NCI-H1930 (cell line): ENCODE results near the gene TMEM121B.

Source experiments
- DNase-seq, 2 experiments: peaks; one replicate each; lab custom pipeline; 2025; lab: John Stamatoyannopoulos, UW

Gene TMEM121B

DNA sequence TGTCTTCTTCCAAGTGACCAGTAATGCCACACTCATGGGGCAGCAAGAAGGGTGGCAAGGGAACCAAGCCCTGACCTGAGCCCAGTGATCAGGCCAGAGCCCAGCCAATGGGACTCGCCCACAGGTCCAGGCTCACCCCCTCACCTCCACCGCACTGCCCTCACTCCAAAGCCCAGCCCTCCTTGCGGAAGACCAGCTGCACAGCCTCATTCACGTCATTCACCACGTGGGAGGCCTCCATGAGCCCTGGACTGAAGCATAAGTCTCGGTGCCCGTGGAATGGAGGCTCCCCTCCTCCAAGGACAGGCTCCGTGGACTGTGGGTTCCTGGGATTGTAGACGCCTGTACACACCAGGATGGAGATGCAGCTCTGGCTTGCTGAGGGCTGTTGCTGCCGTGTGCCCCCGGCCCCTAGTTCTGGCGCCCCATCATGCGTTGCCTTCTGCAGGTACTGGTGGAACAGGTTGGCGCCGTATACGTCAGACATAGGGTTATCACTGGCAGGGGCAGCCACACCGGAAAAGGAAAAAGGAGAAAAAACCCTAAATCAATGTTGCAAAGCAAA is 16.8 kb upstream of the TMEM121B start:
- no peak for DNase-seq

DNA sequence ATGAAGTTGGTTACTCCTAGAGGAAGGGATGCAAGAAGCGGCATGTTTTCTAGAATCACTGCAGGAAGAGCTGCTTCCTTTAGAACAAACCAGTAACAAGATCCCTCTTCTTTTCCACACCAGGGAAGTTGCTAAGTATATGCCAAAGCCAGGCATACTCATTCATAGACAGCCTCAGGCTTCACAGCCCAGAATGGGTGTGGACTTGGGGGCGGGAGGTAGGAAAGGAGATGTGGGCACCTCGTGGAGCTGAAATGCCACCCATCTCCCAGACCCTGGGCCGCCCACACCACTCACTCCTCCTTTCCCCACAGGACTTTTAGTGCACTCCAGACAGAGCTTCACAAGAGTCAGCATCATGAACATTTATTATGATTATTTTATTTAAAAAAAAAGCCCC is 16.0 kb upstream of the TMEM121B start:
- no peak for DNase-seq

DNA sequence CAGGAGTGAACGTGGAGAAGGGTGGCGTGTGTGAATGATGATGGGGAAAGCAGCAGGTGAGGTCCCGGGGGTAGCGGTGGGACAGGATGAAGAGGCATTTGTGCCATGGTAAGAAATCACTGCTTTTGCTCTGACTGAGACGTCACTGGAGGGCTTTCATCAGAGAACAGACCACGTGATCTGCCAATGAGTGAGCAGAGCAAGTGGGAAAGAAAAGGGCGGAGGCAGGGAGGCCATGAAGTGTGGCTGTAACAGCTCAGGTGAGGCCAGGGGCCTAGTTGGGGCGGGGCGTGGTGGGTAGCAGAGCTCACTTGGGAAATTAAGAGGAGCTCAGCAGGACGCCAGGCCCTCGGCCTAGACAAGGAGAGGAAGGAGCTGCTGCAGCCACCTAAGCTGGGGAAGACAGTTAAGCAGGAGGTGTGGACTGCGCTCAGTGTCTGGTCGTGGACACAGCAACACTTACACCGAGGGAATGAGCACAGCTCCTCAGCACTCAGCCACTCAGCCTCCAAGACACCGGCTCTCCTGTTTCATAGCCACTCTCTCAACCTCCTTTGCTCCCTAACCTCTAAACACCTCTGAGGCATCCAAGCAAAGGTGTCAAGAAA is 14.1 kb upstream of the TMEM121B start:
- no peak for DNase-seq

- DNase-seq, result no peak
These were observed 12.0 kb upstream of the TMEM121B start for GRCh38 chr22:17133137-17133536.

DNA sequence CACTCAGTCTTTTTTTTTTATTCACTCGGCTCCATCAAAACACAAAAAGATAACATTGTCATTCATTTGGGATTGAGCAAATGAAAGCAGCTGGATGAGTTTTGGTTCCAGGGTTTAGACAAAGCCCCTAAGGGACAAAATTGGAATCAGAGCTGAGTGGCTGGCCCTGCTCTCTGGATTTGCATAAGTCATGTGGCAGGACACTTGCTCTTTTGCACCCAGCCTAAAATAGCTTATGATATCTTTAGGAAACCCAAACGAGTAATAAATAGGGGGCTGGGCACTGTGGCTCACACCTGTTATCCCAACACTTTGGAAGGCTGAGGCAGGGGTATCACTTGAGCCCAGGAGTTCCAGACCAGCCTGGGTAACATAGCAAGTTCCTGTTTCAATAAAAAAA is 11.0 kb upstream of the TMEM121B start:
- no peak for DNase-seq

DNA sequence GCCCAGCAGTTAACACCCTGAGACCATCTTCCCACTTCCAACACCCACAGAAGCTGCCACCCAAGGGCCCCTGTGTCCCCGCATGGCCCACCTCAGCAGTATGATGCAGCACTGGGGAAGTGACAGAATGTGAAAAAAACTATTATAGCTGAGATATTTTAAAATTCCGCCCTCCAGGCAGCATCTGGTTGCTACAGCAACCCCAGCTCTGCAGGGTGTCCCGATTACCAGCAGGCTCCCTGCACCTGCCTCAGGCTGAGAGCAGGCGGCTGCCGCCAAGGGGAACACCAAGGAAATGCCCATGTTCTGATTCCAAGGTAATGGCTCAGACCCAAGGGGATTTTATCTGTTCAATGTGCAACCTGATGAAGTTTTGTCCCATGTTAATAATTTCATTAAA is 10.5 kb upstream of the TMEM121B start:
- DNase-seq, result peak in 1 of 2 experiments; percentile 25

DNA sequence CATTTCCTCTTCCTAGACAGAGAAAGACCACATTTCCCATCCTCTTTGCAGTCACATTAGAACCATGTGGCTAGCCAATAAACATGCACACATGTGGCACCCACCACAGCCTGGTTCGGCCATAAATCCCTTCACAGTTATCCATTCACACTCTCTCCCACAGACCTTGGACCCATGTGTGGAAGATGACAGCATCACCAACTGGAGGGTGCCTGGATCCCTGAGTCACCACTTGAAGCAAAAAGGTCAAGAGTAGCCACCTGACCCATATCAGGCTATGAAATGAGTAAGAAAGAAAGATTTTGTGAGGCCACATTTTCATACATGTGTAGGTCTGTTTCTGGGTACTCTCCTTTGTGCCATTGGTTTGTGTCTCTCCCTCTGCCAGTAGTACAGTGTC is 9.0 kb upstream of the TMEM121B start:
- no peak for DNase-seq

DNA sequence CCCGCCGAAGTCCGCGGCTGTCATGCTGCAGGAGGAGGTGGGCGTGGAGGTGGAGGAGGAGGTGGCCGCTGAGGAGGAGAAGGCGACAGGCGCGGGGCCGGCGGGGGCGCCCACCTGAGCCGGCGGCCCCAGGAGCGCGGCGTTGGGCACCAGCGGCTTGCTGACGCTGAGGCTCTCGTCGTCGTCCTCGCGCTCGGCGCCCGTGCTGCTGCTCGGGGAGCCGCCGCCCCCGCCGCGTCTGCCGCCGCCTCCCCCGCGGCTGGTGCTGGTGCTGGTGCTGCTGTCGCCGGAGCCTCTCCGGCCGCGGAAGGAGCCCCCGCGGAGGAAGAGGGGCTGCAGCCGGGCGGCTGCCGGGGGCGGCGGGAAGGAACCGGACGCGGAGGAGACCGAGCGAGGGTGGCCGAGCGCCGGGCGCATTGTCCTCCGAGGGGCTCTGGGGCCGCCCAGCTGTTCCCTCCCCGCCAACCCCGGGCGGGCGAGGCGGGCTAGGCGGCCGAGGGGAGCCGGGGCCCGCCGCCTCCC is 388 bp downstream of the TMEM121B start:
- no peak for DNase-seq

DNA sequence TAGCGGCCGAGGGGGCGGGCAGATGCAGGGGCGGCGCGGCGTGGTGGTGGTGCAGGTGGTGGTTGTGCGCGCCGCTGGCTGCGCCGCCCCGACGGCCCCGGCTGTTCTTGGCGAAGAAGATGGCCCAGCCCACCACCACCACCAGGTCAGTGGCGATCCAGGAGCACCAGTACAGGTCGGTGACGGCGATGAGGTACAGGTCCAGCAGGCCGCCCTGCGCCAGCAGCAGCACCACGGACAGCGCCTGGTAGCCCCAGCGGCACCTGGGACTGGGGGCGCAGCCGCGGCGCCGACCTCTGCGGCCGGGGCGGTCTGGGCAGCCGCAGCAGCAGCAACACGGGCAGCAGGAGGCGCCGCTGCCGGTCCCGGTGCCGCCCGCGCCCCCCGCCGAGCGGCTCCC is 879 bp downstream of the TMEM121B start:
- DNase-seq, result no peak

DNA sequence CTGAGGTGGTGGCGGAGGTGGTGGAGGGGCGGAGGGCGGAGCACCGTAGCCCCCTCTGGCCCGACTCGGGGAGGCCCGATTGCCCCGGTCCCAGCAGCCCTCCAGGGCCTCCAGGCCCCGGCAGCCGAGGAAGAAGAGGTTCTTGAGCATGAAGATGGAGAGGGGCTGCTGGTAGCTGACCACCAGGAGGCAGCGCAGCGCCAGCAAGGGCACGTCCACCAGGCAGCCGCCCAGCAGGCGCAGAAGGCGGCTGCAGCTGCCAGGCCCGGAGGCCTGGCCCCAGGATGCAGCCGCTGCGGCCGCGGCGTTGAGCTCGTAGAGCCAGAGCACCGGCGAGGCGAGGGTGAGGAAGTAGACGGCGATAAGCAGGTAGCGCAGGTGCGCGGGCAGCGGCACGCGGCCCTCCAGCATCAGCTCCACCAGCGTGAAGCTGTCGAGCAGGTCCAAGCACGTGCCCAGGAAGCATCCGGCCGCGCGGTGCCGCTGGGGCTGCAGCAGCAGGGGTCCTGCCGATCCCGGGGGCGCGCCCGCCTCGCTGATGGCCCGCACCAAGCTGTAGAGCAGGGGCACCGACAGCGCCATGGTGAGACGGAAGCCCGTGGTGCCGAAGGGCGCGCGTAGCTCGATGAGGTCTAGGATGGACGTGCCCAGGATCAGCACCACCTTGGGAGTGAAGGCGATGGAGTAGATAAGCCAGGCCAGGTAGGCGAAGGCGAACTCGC is 1.5 kb downstream of the TMEM121B start:
- peak; percentile 26 to 28 for DNase-seq

GRCh38 chr22:17118342-17118741 is 2.8 kb downstream of the TMEM121B start:
- DNase-seq, result no peak

GRCh38 chr22:17117890-17118289 is 3.3 kb downstream of the TMEM121B start:
- no peak for DNase-seq

DNA sequence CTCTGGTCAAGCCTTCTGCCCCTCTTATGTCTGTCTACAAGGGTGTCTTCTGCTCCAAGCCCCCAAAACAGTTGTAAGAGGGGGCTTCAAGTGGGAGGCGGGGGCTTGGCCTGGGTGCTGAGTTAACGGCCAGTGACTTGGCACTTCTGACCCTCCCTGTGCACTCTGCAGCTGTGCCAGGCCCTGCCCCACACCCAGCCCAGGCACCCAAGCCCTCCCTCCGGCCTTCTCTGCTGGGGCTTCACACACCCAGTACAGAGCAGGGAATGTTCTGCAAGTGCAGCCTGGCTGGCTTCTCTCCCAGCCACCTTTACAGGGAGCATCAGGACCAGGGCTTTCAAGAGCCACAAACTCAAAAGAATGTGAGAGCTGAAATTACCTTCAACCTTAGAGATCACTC is 3.8 kb downstream of the TMEM121B start:
- DNase-seq, result no peak

DNA sequence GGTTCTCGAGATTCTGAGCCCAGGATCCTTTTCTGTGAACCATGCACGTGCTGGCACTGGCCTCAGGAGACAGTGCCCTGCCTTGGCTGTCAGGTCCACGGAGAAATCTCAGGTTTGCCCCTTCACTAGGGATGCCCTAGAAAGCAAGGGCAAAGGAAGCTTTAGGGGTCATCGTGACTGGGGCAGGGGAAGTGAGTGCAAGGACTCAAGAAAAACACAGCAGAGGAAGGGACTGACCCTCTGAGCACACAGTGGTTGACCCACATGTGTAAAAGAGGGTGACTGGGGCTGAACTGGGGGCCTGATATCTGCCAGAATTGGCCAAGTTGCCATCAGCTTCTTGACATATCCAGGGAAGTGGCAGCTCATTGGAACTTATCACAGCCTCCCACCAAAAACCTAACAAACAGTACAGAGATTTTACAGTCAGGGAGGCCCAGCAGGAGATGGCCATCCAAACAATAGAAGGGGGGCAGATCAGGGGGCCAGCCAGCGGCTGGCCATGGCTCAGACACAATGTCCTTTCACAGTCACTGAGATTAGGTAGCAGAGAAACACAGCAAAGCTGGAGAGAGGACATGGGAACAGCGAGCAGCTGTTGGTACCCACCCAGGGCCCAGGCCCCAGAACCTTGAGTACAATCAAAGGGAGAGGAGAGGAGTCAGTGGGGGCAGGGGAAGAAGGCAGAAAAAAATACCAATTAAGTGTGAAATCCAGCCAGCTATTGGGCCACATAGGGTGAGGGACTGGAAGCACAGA is 4.4 kb downstream of the TMEM121B start:
- DNase-seq, result no peak

- no peak for DNase-seq
These were observed 5.1 kb downstream of the TMEM121B start for GRCh38 chr22:17115945-17116565.

DNA sequence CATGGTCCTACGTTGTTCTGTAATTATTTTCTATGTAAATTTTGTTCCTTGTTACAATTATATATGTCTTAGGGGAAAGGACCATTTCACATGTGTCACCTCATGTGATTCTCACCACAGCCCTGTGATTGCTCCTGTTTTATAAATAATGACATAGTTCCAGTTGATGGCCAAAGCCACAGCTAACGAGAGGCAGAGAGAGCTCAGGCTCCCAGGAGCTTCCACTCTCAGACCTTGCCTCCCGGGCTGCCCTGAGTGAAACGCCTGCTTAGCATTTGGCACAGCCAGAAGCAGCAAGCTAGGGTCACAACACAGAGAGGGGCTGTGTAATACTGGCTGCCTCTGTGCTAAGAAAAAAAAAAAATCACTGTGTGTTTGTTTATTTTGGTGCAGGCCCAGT is 5.9 kb downstream of the TMEM121B start:
- DNase-seq, result no peak

DNA sequence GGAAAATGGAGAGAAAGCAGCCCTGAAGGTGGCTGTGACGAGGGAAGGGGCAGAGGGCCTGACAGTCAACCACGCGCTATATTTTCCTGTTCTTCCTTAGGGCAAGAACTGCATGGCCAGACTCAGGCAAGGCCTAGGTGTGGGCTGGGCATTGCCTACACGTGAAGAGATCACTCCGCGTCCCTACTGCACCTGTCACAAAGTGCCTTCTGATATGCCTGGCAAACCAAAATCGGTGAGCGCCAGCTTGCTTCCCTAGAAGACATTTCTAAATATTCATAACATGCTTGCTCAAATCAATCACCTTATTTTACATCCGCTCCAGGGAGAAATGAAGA is 6.3 kb downstream of the TMEM121B start:
- no peak for DNase-seq

DNA sequence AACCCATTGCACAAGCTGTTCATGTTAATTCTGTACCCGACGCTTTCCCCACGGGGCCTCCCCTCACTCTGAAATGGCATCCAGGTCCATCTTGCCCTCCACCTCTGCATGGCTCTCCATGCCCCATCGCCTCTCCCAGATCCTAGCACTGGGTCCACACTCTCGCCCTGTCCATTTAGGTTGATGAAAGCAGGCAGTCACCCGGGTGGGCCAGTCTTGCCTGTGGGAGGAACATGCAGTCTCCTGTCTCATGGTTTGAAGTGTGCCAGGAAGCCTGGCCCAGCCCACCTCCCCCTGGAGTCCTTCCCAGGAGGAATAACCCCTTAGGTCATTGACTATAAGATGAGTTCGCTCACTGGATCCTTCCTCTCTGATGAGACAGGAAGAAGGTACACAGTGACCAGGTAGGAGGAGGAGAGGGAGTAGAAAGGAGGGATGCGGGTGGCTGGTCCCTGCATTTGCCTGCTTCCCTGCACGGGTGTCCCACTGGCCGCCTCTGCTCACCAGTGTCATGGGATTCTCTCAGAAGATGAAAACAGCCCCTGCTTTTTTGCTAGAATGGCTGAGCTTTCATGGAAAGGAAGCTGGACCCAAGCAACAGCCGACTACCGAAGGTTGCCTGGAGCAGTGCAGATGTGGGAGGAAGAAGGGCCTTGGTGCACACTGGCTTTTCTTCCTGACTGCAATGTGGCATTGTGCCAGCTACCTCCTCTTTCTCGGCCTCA is 6.8 kb downstream of the TMEM121B start:
- no peak for DNase-seq

GRCh38 chr22:17113600-17113999 is 7.6 kb downstream of the TMEM121B start:
- no peak for DNase-seq

DNA sequence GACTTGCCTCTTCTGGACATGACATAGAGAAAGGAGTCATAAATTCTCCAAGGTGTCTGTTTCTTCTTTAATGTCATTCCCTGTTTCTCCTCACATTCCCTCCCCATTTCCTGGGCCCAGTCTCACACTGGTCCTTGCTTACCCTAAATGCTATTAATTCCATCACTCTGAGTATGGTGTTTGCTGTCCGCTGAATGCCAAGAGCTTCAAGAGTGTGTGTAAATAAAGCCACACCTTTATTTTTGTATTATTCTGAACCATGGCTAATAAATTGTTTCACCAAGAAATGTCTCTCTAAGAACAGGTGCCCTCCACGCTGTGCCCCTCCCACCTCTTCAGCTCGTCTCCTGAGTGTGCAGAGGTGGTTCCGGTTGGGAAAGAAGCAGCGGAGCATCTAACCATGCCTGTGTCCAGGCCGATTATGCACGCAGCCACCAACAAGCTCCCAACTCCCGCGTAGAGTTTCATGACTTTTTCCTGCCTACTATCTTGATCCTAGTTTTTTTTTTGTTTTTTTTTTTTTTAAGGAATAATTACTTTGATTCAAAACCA is 8.6 kb downstream of the TMEM121B start:
- no peak for DNase-seq

GRCh38 chr22:17110791-17111550 is 10.2 kb downstream of the TMEM121B start:
- DNase-seq, result no peak
